ENCODE data around the gene STPG2.

DNA sequence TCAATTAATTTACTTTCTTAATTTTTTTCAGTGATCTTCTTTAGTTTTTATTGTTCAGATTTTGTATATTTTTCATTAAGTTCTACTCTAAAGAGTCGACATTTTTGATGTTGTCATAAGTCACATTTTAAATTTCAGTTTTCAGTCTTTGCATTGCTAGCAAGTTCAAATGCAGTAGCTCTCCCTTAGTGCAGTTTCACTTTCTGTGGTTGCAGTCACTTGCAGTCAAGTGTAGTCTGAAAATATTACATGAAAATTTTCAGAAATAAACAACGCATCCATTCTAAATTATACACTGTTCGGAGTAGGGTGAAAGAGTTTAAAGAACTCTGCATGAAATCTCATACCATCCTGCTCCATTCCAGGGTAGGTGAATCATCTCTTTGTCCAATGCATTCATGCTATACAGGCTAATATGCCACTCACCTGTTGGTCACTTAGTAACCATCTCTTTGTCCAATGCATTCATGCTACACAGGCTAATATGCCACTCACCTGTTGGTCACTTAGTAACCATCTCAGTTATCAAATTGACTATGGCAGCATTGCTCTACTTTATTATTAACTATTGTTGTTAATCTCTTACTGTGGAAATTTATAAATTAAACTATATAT is 356.9 kb downstream of the STPG2 start:
- TF ChIP-seq CTCF (IDR thresholded peaks at IDR 0.05) (no peak), POLR2A (IDR thresholded peaks at IDR 0.05) (no peak)
